Astrocyte of the hippocampus (primary cell): ENCODE results near the gene PIGN.

Source experiments
- DNase-seq: peaks from one replicate; pipeline ENCODE4 v3.0.0; 2011; ENCODE audit warnings: low read depth, low spot score

PIGN gene, protein sequence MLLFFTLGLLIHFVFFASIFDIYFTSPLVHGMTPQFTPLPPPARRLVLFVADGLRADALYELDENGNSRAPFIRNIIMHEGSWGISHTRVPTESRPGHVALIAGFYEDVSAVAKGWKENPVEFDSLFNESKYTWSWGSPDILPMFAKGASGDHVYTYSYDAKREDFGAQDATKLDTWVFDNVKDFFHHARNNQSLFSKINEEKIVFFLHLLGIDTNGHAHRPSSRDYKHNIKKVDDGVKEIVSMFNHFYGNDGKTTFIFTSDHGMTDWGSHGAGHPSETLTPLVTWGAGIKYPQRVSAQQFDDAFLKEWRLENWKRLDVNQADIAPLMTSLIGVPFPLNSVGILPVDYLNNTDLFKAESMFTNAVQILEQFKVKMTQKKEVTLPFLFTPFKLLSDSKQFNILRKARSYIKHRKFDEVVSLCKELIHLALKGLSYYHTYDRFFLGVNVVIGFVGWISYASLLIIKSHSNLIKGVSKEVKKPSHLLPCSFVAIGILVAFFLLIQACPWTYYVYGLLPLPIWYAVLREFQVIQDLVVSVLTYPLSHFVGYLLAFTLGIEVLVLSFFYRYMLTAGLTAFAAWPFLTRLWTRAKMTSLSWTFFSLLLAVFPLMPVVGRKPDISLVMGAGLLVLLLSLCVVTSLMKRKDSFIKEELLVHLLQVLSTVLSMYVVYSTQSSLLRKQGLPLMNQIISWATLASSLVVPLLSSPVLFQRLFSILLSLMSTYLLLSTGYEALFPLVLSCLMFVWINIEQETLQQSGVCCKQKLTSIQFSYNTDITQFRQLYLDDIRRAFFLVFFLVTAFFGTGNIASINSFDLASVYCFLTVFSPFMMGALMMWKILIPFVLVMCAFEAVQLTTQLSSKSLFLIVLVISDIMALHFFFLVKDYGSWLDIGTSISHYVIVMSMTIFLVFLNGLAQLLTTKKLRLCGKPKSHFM

DNA sequence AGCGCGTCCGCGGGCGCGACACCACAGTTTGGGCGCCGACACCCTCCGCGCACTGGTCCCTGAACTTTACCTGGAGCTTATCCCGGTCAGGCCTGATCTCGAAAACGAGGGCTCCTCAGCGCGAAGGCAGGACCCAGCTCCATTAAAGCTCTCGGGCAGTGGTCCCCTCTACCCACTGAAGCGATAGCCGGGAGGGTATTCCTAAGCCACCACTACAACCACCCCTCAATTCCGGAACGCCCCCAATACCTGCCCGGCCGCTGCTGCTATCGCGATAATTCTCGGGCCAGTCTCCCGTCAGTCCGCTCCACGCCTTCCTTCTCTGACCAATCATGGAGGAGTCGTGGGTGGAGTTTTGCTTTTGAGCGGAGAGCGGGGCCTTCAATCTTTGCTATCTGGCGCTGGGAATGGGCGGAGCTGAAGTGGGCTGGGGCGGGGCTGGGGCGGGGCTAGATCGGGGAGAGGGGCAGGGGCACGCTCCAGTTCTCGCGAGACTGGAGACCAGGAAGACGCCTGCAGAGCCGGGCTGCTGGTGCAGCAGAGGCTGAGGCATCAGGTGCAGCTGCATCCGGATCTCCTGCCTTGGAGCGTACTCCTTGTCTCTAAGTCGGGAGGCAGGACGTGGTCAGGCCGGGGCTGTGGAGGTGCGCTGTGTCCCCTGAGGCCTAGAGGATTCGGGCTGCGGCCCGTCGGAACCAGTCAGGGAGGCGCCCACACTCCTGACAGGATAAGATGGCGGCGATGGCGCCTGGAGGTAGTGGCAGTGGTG, at the start of gene PIGN, which contains the start of gene RELCH:
Gene PIGN, minus strand, starts transcription at position 283 of the 769 bp plus-strand sequence. CDS start 25,703 bp downstream, outside the sequence.
Gene RELCH, plus strand, starts transcription at position 482 of the 769 bp plus-strand sequence. Its CDS starts 251 bp downstream, at position 733.
- DNase-seq, result peak; percentile 99

DNA sequence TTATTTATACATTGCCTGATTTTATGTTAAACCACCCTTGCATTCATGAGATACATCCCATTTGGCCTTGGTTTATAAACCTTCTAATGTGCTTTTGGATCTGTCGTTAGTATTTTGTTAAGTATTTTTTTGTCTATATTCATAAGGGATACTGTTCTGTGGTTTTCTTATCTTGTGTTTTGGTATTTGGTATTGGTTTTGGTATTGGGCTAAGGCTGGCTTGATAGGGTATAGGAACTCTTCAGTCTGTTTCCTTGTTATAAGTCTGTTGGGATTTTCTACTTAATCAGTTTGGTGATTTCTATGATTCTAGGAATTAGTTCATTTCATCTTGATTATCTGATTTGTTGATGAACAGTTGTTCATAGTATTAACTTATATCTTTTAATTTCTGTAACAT, 49.4 kb upstream of the PIGN start:
- no peak for DNase-seq

DNA sequence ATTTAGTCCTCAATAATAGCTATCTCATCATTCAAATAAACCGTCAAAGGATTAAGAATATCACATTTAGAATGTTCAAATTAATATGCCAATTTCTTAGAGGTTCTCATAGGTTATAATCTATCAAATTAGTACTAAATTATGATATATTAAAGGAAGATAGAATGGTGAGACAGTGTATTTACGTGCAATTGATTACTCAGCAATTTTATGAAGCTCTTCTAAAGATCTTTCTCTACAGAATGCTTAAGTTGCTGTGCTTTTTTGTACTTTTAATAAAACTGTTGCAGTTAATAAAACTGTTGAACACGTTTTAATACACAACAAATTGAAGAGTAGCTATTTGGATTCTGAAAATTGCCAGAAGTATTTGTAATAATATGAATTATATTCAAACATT, 39.2 kb upstream of the PIGN start:
- DNase-seq, result no peak

DNA sequence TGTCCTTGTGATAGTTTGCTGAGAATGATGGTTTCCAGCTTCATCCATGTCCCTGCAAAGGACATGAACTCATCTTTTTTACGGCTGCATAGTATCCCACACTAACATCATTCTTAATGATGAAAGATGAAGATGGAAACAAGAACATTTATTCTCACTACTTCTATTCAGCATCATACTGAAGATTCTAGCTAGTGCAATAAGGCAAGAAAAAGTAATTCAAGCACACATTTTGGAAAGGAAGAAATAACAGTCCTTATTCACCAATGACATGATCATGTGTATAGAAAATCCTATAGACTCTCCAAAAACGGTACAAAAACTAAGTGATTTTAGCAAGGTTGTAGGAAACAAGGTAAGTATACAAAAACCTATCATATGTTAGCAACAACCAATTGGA, 37.4 kb upstream of the PIGN start:
- DNase-seq, result no peak

DNA sequence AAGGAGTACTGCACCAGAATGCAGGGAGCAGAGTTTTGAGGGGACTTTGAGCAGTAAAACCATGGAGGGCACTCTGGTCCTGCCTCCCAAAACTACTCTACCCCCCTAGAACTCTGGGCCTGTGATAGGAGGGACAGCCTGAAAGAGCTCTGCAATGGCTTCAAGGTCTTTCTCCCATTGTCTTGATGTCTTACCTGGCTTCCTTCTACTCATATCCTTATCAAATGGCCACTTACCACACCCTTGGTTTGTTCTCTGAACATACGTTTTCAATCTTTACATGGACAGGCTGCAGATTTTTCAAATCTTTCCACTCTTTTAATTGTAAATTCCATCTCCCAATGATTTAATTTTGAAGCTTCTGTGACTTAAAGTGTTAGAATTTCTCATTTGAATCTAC, 27.9 kb upstream of the PIGN start:
- no peak for DNase-seq

DNA sequence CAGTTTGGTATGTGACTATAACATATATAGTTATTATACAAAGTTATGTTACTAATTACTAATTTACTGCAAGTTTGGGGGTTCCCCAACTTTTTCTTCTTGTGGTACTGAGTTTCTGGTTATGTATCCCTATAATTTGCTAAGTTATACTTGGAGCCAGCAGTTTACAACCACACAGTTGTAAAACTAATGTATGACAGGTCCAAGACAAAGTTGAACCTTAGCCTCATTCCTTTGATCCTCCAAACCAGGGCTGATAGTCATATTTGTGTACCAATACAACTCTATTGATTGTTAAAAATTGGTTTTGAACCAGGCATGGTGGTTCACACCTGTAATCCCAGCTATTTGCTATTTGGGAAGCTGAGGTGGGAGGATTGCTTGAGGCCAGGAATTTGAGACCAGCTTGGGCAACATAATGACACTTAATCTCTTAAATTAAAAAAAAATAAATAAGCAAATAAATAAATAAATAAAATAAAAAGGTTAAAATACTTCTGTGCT, 24.5 kb upstream of the PIGN start:
- DNase-seq, result no peak

DNA sequence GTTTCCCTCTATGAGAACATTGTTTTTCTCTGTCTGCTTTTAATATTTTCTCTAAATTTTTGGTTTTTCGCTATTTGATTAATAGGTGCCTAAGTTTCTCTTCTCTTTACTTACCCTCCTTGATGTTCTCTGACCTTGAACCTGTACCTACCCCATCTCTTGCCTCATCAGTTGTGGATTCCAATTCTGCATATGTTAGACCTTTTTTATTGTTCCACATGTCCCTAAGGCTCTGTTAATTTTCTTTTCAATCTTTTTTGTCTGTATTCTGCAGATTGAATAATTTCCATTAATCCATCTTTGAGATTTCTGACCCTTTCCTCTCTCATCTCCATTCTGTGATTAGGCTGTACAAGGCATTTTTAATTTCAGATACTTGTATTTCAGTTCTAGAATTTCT, 23.3 kb upstream of the PIGN start:
- DNase-seq, result no peak

DNA sequence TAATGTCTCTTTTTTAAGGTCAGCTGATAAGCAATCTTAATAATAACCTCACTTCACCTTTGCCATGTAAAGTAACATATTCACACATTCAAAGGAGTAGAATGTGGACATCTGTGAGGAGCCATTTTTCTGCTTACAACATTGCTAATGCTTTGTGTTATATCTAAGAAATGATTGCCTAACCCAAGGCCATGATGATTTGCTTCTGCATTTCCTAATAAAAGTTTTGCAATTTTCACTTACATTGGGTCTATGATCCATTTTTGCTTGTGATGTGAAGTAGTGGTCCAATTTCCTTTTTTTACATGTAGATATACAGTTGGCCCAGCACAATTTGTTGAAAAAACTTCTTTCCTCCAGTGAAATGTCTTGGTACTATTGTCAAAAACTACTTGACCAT, 22.2 kb upstream of the PIGN start:
- DNase-seq, result no peak

DNA sequence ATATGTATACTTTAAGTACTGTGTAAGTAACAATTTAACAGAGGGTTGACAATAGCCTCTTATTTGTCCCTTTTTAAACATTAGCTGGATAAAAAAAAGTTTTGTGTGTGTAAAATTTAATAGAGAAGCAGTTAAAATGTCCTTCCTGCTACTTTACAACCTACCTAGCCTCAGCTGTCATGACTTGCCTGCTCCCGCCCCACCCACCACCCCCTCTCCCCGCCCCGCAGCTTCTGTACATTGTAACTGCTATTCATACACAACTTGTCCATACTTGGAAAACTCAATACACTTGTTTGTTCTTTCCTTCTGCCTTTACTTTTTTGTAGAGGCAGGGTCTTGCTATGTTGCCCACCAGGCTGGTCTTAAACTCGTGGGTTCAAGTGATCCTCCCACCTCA, 19.7 kb upstream of the PIGN start:
- DNase-seq, result no peak

DNA sequence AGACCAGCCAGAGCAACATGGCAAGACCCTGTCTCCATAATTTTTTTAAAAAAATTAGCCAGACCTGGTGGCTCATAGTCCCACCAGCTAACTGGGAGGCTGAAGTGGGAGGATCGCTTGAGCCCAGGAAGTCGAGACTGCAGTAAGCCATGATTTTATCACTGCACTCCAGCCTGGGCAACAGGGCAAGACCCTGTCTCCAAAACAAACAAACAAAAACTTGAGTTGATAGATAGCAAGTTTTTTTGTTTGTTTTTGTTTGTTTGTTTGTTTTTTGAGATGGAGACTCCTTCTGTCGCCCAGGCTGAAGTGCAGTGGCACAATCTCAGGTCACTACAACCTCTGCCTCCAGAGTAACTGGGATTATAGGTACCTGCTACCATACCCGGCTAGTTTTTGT, 19.0 kb upstream of the PIGN start:
- no peak for DNase-seq

DNA sequence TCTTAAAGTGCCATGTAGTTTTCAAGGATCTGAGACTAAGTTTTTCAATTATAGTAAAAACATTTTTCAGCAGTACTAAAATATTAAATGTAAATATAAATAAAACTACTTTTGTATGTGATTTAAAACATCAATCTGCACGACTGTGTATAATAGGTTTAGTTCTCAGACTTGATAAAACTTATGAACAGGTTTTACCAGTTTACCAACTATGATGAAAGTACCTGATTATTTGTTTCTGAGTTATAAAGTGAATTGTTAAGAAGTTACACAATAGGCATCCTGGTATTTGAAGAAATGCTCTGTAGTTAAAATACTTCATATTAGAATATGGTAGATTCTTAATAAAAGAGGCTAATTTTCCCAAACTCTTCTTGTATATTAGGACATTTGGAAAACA, 15.0 kb upstream of the PIGN start:
- DNase-seq, result no peak

DNA sequence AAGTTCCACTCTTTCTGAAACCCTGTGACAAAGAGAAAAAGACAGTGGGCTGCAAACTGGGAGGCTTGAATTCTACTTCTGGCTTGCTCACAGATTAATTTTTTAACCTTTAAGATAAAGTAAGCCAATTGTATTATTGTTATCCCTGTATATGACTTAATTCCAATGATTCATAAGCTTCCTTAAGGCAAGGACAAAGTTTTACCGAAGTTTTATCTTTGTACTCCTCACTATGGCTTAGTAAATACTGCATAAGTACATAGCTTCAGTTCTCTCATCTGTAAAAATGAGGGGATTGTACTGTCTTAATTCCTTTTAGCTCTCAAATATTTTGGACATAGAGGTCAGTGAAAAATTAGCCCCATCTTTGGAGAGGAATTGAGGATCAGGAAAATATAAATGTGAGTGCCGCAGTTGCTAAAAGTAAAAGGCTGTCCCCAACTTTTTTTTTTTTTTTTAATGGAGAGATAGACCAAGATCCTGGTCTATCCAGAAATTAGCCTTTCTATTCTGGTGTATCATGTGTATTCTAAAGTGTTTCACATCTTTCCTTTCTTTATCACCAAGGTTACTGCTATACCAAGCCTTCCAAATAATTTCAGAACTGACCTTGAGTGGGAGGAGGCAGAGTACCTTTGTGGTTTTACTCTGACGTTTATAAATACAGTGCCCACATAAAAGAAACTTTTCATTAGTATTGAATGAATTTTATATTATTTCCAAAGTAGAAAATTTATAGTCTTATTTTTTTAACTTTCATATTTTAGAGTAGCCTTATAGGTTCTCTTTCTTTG, 13.5 kb upstream of the PIGN start:
- DNase-seq, result peak; percentile 7

DNA sequence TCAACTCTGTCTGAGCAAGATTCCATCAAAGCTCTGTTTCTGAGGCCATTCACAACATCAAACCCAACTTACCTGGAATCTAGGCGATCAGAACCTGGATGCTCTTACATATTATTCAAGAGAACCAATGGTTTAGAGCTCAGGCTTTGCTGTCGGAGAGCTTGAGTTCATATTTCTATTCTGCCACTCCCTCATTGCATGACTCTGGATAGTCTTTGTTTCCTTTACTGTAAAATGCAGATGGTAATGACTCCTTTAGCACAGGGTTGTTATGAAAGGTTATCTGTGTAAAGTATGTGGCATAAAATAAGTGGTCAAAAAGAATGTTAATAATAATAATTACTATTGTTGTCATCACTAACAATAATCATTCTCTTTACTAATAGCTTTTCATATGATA, 12.8 kb upstream of the PIGN start:
- no peak for DNase-seq

DNA sequence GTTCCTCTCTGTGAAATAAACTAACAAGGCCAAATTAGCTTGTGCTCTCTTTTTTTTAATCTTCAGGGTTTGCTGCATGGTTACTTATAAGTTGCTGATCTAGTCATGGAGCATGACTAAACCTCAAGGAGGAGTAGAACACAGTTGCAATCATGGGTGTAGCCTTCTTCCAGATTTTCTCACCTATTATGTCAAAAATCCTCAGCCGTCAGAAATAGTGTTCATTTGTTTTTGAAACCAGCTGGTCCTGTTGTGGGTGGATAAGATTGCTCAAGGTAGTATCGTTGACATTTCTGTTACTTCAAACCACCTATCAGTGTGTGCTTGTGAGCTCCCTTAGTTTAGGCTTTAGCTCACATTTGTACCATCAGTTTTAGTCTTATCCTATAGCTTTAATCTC, 11.4 kb upstream of the PIGN start:
- no peak for DNase-seq

DNA sequence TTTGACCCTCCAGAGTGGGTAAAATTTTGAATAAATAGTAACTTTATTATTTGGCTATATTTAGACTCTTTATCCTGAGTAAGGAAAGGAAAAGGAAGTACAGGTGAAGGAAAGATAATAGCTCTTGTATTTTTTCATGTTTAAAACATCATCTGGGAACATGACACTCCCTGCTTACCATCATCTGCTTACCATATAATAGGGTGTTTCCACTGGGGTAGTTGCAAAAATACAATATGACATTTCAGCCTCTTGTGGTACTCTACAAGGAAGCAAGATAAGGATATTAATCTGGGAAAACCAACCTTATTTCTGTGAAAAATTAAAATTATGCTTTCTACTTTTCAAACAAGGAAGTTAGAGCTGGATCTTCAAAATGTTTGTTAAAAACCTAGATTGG, 10.1 kb upstream of the PIGN start:
- no peak for DNase-seq

DNA sequence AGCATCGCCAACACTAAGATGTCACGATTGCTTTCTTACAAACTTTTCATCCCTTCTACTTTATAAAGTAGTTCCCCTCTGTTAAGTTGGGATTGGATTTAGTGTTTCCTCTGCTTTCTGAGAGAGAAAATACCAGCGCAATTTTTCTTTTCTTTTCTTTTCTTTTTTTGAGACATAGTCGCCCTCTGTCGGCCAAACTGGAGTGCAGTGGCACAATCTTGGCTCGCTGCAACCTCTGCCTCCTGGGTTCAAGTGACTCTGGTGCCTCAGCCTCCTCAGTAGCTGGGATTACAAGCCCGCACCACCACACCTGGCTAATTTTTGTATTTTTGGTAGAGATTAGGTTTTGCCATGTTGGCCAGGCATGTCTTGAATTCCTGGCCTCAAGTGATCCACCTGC, 9.2 kb upstream of the PIGN start:
- DNase-seq, result no peak

DNA sequence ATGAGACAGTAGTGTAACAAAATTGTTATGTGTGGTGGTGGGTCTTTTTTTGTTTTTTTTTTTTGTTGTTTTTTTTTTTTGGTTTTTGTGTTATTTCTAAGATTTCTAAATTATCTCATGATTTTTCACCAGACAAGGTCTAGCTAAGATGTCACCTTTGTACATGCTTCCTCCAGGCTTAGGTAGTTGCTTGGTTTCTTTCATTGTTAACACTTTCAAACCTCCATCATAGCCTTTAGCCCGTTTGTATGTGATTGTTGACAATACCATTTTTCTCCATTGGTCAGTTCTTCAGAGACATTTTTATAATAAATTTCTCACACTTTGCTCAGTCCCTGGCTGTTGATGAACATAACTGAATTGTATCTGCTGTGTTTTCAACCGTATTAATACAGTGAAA, 2.4 kb upstream of the PIGN start:
- no peak for DNase-seq

DNA sequence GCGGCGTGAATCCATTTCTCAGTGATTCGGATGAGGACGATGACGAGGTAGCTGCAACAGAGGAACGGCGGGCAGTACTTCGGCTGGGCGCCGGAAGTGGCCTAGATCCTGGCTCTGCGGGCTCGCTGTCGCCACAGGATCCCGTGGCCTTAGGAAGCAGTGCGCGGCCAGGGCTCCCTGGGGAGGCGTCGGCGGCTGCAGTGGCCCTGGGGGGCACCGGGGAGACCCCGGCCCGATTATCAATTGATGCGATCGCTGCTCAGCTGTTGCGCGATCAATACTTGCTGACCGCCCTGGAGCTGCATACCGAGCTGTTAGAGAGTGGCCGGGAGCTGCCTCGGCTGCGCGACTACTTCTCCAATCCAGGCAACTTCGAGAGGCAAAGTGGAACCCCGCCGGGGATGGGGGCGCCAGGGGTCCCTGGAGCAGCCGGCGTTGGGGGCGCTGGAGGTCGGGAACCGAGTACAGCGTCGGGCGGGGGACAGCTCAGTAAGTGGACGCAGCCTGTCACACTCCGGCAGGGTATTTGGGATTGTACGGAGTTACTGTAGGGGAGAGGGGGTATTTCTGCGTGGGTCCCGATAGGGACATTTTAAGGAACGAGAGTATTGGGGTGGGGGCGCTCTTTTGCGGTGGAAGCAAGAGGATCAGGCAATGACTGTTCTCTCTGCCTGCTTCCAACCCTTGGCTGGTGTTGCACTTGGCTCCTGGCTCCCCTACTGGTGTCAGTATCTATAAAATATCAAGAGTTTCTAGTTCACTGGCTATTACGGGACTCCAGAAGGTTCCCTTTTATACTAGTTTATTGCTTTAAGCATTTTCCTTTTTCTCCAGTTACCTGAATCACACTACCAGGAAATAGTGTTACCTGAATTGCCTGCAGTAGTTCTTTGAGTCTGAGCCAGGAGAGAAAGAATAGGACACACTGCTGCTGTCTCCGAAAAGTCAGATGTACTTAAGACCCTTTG, 971 bp upstream of the PIGN start:
- DNase-seq, result peak; percentile 48

DNA sequence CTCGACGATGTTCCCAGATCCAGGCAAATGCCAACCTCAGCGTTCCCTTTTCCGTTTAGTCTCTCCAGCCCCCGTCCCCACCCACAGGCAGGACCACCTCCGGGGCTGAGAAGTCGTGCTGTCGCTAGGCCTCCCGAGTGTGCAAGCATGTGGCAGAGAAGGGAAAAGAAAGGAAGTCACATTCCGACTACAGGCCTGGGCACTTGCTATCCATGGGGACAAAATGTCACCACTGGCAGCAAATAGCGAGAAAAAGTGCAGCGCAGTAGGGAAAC, 420 bp downstream of the PIGN start:
- DNase-seq, result no peak
